NCI-H748 (cell line): Measurements from ENCODE around the gene COL13A1.

Experiments
- DNase-seq: peaks from one replicate; lab custom pipeline; 2025; ENCODE audit not compliant: unreplicated experiment; lab: John Stamatoyannopoulos, UW

The COL13A1 gene

DNA sequence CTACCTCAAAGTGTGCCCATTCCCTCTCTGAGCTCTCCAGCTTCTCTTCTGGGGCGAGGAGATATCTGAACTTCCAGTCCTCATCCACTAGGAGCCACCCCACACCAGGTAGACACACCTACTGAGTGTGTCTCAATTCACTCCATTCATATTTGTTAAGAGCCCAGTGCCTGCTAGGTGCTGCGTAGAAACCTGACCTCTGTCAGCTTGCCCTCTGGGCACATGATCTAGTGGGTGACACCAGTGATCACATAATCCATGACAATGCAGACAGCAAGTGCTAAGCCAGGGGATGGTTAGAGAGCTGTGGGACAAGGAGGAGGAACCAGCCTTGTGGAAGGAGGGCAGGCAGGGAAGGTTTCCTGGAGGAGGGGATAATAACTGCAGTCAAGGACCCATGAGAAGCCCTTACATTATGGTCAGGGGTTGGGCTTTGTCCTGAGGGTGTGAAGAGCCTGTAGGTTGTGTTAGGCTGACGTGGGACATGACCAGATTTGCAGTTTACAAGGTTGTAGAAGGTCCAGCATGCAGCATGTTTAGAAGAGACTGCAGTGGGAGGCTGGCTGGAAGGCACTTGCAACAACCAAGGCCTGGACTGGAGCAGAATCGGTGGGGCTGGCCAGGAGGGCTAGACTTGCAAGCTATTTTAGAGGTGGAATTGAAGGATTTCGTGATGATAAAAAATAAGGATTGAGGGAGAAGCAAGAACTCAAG is 81.8 kb downstream of the COL13A1 start:
- peak; percentile 11 for DNase-seq

DNA sequence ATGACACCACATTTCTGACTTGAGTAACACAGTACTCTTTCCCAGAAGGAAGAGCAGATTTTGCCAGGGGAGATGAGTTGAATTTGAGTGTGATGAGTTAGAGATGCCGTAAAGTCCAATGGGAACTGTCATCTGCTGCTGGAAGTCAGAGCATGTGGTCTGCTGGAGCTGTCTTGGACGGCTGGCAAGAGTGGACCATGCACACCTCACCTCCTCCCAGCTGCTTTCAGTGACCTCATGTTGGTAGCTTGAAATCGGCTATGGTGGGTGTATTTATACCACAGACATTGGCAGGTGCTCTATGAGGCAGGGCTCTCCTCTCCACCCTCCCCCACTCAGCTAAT is 82.3 kb downstream of the COL13A1 start:
- DNase-seq: no peak

DNA sequence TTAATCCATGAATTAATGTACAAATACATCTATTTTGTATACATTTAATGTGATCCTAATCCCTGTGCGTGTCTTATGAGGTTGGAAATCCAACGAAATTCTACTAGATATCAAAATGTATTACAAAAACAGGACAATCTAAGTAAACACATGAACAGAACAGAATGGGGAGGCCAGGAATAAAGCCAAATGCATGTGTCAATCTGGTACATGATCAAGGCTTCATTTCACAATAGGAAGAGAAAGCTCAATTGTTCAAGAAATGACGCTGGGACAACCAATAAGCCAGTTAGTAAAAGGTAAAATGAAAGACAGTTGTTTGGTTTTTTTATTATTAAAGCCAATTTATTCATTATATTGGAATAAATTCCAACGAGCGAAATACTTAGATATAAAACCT is 83.0 kb downstream of the COL13A1 start:
- DNase-seq: no peak

DNA sequence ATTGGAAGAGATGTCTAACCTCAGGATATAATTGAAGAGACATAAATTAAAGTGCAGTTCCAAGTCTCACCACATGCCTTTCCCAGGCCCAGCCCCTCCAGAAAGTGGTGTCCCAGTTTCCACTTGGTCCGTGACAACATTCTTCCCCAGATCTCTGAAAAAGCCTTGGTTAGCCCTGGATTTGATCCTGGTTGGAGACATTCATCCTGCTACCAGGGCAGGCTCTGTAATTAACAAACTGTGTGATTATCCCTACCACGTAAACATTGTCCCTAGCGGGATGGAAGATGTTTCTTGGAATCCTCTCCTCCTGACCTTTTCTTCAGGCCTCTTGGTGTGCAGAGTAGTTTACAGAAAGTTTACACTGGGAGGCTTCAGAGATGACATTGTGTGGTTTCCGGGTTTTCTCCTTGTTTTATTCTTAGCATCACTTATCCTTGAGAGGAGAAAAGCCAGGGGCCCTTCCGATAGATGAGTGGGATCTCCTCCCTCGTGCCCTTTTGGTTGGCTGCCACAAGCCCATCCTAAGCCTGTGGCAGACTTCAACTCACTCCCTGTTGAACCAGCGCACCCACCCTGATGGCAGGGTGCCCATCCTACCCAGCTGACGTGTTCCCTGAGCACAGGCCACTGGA is 83.8 kb downstream of the COL13A1 start:
- no peak for DNase-seq

DNA sequence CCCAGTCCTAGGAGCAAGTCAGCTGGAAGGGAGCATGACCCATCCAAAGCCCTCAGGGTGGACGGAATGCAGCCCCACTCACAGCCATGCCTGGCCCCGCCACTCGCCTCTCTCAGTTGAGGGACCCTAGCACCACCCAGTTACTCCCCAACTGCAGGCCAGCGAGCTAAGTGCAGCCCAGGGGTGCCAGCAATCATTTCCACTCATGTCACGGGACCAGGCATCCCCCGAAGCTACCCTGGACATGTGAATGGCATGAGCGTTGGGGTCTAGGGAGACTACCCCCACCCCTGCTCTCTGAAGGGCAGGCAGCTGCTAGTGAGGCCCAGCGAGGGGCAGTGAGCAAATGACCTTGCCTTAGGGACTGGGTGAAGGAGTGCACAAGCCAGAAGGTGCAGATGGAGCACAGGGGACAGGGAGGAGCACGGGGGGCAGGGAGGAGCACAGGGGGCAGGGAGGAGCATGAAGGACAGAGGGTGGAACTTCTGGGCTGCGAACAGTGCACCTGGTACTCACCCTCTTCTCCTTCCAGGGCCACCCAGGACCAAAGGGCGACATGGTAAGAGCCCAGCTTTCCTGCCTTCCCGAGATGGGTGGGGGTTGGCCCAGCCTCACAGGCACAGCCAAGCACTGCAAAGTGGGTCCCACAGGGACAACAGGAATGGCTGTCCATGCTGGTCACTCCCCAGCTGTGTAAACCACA is 87.3 kb downstream of the COL13A1 start:
- no peak for DNase-seq

DNA sequence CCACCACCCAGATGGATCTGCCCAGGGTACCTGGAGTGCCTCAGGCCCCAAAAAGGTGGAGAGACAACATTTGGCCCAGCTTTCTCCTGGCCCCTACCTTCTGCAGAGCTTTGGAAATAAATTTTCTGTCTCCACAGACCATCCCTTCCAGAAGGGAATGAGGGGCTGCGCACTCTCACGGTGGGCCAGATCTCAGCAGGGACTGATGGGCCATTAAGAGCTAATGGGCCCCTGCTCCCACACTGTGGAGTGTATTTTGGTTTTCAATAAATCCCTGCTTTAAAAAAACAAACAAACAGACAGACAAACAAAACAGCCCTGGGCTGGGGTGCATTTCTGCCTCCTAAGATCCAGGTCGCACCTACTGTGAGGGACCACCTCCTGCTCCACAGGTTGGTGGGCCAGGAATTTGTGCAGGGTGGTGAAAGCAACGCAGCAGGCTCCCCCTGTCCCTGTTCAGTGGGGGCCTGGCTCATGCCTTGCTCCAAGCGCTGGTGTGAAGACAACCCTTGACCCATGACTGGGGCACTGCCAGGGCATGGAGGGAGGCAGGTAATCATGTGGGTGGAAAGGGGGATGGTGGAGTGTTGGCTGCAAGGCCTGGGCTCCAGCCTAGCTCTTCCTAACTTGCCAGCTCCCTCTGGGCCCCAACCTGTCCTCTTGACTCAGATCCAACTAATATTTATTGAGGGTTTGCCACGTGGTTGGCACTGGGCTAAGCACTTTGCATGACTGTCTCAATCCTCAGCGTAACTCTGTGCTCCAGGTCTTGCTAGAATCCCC is 88.5 kb downstream of the COL13A1 start:
- no peak for DNase-seq

DNA sequence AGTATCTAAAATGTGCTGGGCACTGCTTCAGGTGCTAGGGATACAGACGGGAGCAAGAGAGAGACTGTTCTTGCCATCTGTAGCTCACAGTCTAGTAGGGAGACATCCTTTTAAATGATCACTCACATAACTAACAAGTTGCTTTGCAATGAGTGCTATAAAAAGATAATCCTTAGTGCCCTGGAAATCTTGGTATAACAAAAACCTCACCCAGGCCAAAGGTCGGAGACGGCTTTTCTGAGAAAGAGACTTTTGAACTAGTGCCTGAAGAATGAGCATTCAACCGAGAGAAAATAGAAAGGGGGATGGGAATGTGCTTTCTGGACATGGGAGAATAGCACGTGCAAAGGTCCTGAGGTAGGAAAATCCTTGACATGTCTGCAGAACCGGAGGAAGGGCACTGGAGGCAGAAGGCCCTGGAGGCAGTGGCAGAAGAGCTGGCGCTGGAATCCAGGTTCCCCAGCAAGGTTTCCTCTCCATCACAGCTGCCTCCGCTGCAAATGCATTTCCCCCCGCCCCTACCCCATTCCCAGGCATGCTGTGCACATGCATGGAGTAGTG is 89.4 kb downstream of the COL13A1 start:
- no peak for DNase-seq

DNA sequence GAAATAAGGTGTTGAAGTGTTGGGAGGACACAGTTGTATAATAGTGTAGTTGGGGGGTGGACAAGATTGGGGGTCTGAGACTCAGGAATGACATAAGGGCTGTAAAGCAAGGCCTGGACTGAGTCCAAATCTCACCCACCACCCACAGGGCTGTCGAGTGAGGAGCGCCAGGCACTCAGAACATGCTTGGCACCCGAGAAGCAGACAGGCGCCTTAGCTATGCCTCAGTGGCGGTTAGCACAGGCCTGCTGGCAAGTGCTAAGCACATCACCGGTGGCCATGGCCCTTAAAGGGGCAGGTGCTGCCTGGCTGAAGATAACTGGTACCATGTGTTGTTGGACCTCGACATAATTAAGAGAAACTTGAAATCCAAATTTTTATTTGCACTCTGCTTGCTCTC is 90.7 kb downstream of the COL13A1 start:
- DNase-seq: no peak

DNA sequence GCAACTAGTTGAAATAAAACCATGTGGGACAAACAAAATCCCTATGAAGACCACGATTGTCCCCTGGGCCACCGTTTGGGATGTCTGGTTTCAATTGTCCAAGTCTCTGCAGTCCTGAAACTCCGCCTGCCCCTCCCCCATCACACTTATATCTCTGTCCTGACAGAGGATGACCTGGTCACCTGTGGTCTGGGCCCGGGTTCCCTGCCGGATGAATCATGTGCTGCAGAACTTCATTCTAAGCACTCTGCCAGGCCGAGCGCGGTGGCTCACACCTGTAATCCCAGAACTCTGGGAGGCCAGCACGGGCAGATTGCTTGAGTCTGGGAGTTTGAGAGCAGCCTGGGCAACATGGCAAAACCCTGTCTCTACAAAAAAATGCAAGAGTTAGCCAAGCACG is 91.1 kb downstream of the COL13A1 start:
- no peak for DNase-seq

DNA sequence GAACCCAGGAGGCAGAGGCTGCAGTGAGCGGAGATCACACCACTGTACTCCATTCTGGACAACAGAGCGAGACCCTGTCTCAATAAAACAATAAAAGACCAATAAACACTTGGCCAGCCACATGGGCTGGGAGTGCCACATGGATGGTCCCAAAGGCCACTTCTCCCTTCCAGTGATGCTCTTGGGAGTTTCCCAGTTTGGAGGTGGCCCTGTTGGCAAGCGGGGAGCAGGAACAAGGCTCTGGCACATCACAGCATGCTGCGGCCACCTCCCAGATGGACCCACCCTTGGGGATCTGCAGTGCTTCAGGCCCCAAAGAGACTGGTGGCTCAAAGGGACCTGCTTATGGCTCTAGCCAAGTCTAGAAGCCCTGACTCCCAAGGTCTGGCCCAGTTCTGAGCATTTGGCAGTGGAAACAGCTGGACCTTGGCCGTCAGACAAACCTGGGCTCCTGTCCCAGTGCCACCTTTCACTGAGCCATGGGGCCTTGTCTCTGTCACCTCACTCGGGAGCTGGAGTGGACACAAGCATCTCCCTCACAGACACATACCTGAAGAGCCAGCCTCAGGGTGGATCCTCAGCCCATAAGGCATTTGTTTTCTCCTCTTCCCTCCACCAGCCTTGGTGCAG is 91.7 kb downstream of the COL13A1 start:
- no peak for DNase-seq

DNA sequence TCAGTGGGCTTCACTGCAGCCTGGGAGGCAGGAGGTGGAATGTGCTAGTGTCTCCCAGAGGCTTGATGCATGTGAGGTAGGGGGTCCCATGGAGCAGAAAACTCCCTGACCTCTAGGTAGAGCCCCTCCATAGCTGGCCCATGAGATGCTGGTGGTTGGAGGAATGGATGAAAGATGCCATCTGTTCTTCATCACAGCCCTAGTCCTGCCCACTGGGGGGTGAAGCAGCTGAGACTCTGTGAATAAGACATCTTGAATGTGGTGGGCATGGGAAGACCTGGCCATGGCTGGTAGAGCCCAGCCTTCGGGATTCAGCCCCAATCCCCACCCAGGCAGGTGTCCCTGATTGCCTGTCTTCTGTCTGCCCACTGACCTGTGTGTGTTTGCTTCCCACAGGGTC is 92.5 kb downstream of the COL13A1 start:
- no peak for DNase-seq

DNA sequence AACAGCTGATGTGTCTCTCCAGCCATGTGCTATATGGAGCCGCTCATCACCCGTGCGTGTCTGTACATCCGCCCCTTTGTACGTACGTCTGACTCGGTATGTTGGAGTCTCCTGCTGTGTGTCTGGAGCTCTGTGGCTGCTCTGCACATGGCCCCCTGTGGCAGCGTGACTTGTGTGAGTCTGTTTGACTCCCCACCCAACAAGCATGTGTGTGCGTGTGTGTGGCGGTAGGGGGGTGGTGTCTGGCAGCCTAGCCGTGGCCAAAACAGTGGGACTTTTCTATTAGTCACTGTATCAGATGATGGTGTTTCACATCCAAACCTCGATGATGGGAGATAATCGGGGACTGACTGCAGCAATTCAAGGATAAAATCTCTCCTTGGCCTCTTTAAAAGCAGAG is 94.1 kb downstream of the COL13A1 start:
- no peak for DNase-seq

DNA sequence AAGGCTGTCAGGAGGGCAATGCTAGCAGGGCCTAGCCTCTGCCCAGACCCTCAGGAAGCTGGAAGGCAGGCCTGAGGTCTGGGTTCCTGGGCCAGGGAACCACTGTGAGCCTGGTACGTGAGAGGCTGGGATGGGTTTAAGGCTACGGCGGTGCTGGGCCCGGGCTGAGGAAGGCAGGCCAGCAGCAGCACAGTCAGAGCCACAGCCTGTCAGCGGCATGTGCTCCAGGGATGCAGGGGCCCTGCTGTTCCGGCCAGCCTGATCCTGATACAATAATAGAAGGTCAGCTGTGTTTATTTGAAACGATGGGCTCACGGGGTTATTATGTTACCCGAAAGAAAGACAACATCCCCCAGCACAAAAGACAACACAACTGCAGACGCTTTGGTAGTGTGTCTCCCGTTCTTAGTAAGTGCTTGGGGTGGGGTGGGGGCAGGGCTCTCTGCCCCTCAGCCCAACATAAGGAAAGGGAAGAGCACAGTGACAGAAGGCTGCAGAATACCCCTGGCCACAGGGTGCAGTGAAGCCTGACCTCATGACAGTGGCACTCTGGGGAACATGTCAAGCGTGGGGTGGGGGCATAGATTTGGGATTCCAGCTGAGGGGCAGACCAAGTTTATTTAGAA is 95.0 kb downstream of the COL13A1 start:
- peak; percentile 52 for DNase-seq

DNA sequence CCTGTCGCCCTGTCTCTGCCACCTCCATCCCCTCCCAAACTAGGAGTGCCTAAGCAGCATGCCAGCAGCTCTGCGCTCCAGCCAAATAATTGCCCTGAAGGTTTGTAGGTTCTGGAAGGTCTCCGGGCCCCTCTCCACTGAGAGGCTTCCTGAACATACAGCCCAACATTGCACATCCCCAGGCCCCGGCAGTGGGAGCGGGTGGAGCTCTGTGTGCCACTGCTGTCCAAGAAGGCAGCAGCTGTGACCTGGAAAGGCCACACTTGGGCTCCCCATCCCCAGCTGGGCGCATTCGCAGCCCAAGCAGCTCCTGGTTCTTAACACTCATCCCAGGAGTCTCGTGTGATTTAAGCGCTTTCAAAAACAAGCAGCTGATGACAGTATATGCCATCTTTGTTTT is 95.7 kb downstream of the COL13A1 start:
- DNase-seq: no peak

DNA sequence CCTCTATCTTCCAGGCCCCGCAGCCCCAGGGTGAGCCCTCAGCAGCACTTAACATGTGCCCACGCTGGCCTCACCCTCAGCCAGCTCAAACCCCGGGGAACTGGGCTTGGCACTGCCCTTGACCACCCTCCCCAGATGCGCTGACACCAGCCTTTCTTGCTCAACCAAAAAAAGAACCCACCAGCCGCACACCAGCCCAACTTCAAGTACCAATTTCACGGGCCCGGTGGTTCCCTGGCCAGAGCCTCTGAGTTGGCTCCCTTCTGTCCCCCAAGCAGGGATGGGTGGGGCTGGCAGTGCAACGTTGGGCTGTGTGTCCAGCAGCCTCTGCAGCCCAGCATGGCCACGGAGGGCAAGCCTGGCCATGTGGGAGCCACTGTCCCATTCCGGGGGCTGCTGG is 96.3 kb downstream of the COL13A1 start:
- DNase-seq: no peak

DNA sequence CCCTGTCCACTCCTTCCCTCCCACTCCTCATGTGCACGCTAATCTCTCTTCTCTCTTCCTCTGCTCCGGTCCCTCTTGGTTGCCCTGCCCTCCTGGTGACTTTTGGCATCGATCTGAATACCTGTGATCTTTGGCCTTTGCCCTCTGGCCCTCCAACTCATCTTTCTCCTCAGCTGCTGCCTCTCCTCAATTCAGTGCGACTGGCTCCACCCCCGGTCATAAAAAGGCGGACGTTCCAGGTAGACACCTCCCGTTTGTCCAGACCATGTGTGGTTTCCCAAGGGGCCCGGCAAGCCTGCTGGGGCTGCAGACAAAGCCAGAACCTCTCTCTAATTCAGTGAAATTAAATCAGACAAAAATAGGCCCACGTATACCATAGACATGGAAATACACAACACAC is 96.8 kb downstream of the COL13A1 start:
- DNase-seq: no peak

DNA sequence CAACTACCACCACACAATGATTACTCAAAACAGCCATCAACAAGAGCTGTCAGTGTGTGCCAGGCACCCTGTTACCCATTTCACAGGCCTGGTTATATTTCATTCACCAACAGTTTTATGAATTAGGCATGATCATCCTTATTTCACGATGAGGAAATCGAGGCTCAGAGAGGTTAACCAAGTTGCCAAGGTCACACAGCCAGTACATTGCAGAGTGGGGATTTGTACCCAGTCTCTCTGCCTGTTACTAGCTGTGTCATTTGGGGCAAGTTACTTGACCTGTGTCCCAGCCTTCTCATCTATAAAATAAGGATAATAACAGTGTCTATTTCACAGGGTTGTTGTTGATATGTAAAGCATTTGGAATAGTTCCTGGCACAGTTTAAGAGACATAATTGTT is 97.2 kb downstream of the COL13A1 start:
- no peak for DNase-seq

DNA sequence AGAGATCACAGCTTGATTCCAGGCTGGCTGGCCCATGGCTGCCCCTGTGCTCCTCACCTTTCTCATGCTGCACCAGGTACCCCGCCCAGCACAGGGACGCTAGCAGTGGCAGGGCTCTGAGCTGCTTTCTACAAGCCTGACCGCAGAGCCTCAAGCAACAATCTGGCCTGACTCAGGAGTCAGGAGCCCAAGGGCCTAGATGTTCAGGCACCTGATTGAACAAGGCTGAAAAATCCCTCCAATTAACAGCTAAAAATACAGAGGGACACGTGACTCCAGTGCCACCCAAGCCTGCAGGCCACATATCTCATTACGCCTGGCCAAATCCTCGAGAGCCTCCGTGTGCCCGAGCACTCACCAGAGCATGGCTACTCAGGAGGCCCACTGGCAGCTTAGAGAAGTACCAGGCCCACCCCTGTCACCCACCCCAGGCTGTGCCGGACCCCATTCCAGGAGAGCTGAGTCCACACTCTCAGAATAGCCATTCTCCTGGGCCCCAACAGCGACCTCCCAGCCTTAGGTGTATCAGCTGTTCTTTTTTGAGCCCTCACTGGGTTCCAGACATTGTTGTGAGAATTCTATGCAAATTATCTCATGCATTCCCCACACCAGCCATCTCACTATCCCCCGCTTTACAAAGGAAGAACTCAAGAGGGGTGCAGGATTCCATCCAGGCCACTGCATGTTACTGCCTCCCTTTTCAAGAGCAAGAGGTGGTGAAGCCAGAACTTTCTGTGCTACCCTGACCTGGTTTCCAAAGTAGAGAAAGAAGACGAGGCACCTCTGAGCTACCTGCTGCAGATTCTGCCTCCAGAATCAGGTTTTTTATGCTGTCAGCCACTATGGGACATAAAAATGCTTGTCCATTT is 98.3 kb downstream of the COL13A1 start:
- DNase-seq: no peak

DNA sequence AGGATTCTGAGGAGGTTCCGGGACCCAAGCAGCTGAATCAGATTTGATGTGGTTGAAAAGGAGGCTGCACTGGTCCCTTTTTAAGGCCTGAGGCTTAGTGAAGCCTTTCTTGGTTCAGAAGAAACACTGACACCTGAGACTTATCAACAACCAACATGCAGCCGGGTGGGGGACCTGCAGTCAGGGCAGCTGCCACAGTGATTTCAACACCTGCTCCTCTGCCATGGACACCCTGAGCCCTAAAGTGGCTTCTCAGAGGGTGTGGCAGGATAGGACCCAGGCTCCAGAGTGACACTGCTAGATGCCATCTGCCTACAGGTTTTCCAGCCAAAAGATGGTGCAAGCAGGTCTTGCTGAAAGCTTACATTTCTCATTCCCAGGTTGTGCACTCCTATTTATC is 99.3 kb downstream of the COL13A1 start:
- DNase-seq: peak; percentile 18
